ENCODE measurements around the gene PTPRH.

Gene PTPRH

GRCh38 chr19:55149078-55150003, 60.0 kb downstream of the PTPRH start, which contains the start of gene TNNT1:
Gene TNNT1 (minus strand): TSS chr19:55149206. CDS start chr19:55147157, 2,049 bp downstream.
- no peak within 1 kb of the TSS for H3K27ac ChIP-seq
- TF ChIP-seq ZFX (IDR thresholded peaks at IDR 0.05; ENCODE audit: borderline replicate concordance) (no peak), CTCF (IDR thresholded peaks at IDR 0.05) (no peak)

GRCh38 chr19:55147545-55148251, 61.6 kb downstream of the PTPRH start:
- H3K27ac ChIP-seq = peak overlapping the region; percentile 70; the same call in 1 of the 2 replicates

GRCh38 chr19:55146705-55147273, 62.5 kb downstream of the PTPRH start:
- H3K27ac ChIP-seq = peak overlapping the region; percentile 70
- TF ChIP-seq ZFX (IDR thresholded peaks at IDR 0.05; ENCODE audit: borderline replicate concordance) (no peak), CTCF (IDR thresholded peaks at IDR 0.05) (no peak)

More at GRCh38 chr19:55147545-55148251, 61.6 kb downstream of the PTPRH start:
- TF ChIP-seq ZFX (IDR thresholded peaks at IDR 0.05; ENCODE audit: borderline replicate concordance) (no peak), CTCF (IDR thresholded peaks at IDR 0.05) (no peak)

- H3K27ac ChIP-seq = peak overlapping the region; percentile 70
- TF ChIP-seq ZFX (IDR thresholded peaks at IDR 0.05; ENCODE audit: borderline replicate concordance) (no peak), CTCF (IDR thresholded peaks at IDR 0.05) (peak; percentile 92)
Observed at GRCh38 chr19:55146078-55146704, 63.1 kb downstream of the PTPRH start.

- no peak overlapping the region for H3K27ac ChIP-seq
- TF ChIP-seq CTCF (IDR thresholded peaks at IDR 0.05) = no peak
- no peak for TF ChIP-seq ZFX (IDR thresholded peaks at IDR 0.05; ENCODE audit: borderline replicate concordance)
Observed at GRCh38 chr19:55145232-55145631, 64.1 kb downstream of the PTPRH start.

- TF ChIP-seq ZFX (IDR thresholded peaks at IDR 0.05; ENCODE audit: borderline replicate concordance) (no peak), CTCF (IDR thresholded peaks at IDR 0.05) (no peak)
Observed at GRCh38 chr19:55141696-55142095, 67.6 kb downstream of the PTPRH start.

More at GRCh38 chr19:55141696-55142095, 67.6 kb downstream of the PTPRH start:
- no peak overlapping the region for H3K27ac ChIP-seq
